Activated T-cell treated with anti-CD3 and anti-CD28 coated beads, Interleukin-2, amount 50 U/mL, for 48 hours (primary cell): Measurements from ENCODE around the gene ICA1L.

Experiments used
- DNase-seq, 2 experiments: peaks; one replicate each; pipeline ENCODE4 v3.0.0-alpha.2; 2020

Gene ICA1L

GRCh38 chr2:202723746-202724145 lies 147.8 kb downstream of the ICA1L start:
- no peak for DNase-seq
